IMR-90 (cell line): ENCODE data around the gene FHL2. TPM values are rescaled to one million over a fixed set of nuclear protein-coding genes. Genes with fewer than 3 reads are reported as not detected.

ENCODE experiments used
- MAFK ChIP-seq: IDR thresholded peaks from 2 replicates; pipeline ENCODE4 v1.6.1; 2012; ENCODE audit warnings: low read depth, low read length, improper control_type of control experiment
- RCOR1 ChIP-seq: IDR thresholded peaks from 2 replicates; pipeline ENCODE4 v1.6.1; 2012; ENCODE audit warnings: mild to moderate bottlenecking, low read length, improper control_type of control experiment; ENCODE audit not compliant: insufficient replicate concordance
- USF2 ChIP-seq: fragments of 150-350 bp; IDR thresholded peaks from 2 replicates; pipeline ENCODE4 v1.6.1; 2017; ENCODE audit warnings: mild to moderate bottlenecking, antibody characterized with exemption, low read length, low read depth
- polyA plus RNA-seq, 3 experiments: library from polyadenylated mRNA; depleted of rRNA; stranded (reverse); fragments of >200 nt; gene quantifications; 2 replicates each; pipeline ENCODE4 v1.2.3, GENCODE V29; 2012; ENCODE audit warnings: low replicate concordance in 1 of 3
- total RNA-seq: library from RNA; depleted of rRNA; stranded (reverse); fragments of >200 nt; gene quantifications from 2 replicates; pipeline ENCODE4 v1.2.3, GENCODE V29; 2012

FHL2 gene
- total and polyA plus RNA-seq, 2 of the 4 experiments (the other 2 are of a cell fraction), result 464 to 550 TPM

GRCh38 chr2:105438104-105438929, 39.5 kb upstream of the FHL2 start (continued):
- TF ChIP-seq USF2 (no peak), RCOR1 (no peak), MAFK (no peak)
